Chondrocyte (in vitro differentiated cells): ENCODE data around the gene CLEC11A. TPM values are rescaled to one million over a fixed set of nuclear protein-coding genes. Genes with fewer than 3 reads are reported as not detected.

ENCODE experiments used
- DNase-seq: peaks from one replicate; pipeline ENCODE4 v3.0.0; 2021; ENCODE audit warnings: mixed read lengths, low spot score
- H3K27ac Mint-ChIP-seq: one replicate; pipeline ENCODE4 v1.8.0; 2021; ENCODE audit warnings: mild to moderate bottlenecking, moderate library complexity, mixed read lengths; ENCODE audit not compliant: unreplicated experiment
- H3K27me3 Mint-ChIP-seq: 2 replicates; pipeline ENCODE4 v1.8.0; 2021; ENCODE audit warnings: low read depth, mixed read lengths
- H3K36me3 Mint-ChIP-seq: 2 replicates; pipeline ENCODE4 v1.8.0; 2021; ENCODE audit warnings: low read depth, mixed read lengths
- H3K4me1 Mint-ChIP-seq: 2 replicates; pipeline ENCODE4 v1.8.0; 2021; ENCODE audit warnings: low read depth, mild to moderate bottlenecking, mixed read lengths
- H3K4me3 Mint-ChIP-seq: one replicate; pipeline ENCODE4 v1.8.0; 2021; ENCODE audit warnings: mild to moderate bottlenecking, moderate library complexity, mixed read lengths; ENCODE audit not compliant: unreplicated experiment
- H3K9me3 Mint-ChIP-seq: 2 replicates; pipeline ENCODE4 v1.8.0; 2021; ENCODE audit warnings: low read depth, mixed read lengths
- CTCF ChIP-seq: fragments of 200-600 bp; sonication (generic); IDR thresholded peaks from 2 replicates; pipeline ENCODE4 v1.5.0; 2021; ENCODE audit warnings: antibody characterized with exemption, mild to moderate bottlenecking, moderate library complexity
- total RNA-seq: library from RNA; stranded (reverse); gene quantifications from 3 replicates; pipeline ENCODE4 v1.2.1, GENCODE V29; 2021

Gene CLEC11A
- total RNA-seq, 1 donor from 2014 or later: 5.1 TPM

- Mint-ChIP-seq H3K27ac (no peak overlapping the region), H3K4me1 (peaks cover 20% of the 10 kb centered on the region), H3K9me3 (no peaks in the 10 kb centered on the region), H3K27me3 (peaks cover 21% of the 10 kb centered on the region), H3K4me3 (no peak overlapping the region), H3K36me3 (no peaks in the 10 kb centered on the region)
- no peak for TF ChIP-seq CTCF
- DNase-seq: no peak
These were observed 1.6 kb upstream of the CLEC11A start for GRCh38 chr19:50721441-50722137.

- DNase-seq: no peak
- H3K9me3 Mint-ChIP-seq: no peaks in the 10 kb centered on the region
- H3K27ac Mint-ChIP-seq: no peak overlapping the region
- no peak for TF ChIP-seq CTCF
- peaks cover 17% of the 10 kb centered on the region for H3K27me3 Mint-ChIP-seq
- H3K36me3 Mint-ChIP-seq: no peaks in the 10 kb centered on the region
- H3K4me3 Mint-ChIP-seq: peak overlapping the region; percentile 37
- peaks cover 17% of the 10 kb centered on the region for H3K4me1 Mint-ChIP-seq
These were observed 757 bp upstream of the CLEC11A start for GRCh38 chr19:50722201-50723013.

GRCh38 chr19:50723735-50724521 lies 764 bp downstream of the CLEC11A start:
- no peaks in the 10 kb centered on the region for H3K9me3 Mint-ChIP-seq
- H3K27ac Mint-ChIP-seq: no peak overlapping the region
- no peak for DNase-seq
- peak overlapping the region; percentile 86 for H3K4me3 Mint-ChIP-seq
- no peak for TF ChIP-seq CTCF
- H3K36me3 Mint-ChIP-seq: no peaks in the 10 kb centered on the region
- peaks cover 20% of the 10 kb centered on the region for H3K4me1 Mint-ChIP-seq
- peaks cover 12% of the 10 kb centered on the region for H3K27me3 Mint-ChIP-seq

- Mint-ChIP-seq H3K36me3 (no peaks in the 10 kb centered on the region), H3K27me3 (peaks cover 12% of the 10 kb centered on the region), H3K4me3 (peak overlapping the region; percentile 86), H3K27ac (peak overlapping the region; percentile 82), H3K4me1 (peaks cover 20% of the 10 kb centered on the region), H3K9me3 (no peaks in the 10 kb centered on the region)
- peak; percentile 99 for DNase-seq
- peak; percentile 87 for TF ChIP-seq CTCF
These were observed 1.5 kb downstream of the CLEC11A start for GRCh38 chr19:50724522-50725217.
